ENCODE results near the gene EFS.

DNA sequence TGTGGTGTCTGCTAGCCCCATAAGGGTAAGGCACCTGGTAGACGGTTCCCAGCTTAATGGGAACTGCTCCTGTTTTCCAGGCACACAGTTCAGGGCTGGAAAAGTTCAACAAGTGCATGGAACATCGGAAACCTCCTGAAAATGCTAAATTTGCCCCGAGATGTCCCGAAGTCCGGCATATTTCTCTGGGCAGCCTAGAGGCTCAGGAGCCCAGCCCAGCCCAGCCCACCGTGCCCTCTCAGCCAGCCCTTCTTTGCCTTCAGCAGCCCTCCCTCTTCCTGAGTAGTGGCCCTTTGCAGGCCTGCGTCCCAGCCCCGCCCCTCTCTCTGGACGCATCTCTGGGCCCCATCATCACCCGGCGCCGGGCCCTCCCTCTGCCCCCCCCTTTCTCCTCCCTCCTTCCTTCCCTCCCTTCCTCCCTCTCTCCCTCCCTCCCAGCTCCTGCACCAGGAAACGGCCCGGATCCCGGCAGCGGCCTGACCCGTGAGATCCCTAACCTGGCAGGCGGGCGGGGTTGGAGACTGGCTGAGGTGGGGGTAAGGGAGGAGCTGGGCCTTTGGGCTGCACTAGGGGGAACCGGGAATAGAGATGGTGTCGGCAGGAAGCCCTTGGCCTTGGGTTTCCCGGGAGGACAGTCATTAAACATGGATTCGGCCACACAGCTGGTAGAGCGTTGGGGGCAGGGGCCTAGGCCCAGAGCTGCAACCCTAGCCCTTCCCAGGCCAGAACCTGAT lies 58.4 kb downstream of the EFS start, which contains the start of gene BCL2L2:
- TF ChIP-seq POLR2A (IDR thresholded peaks at IDR 0.05) (peak; percentile 85), POLR2AphosphoS5 (IDR thresholded peaks at IDR 0.05) (peak; percentile 75 to 85 (median 84))
- TF ChIP-seq, protein P1, sequence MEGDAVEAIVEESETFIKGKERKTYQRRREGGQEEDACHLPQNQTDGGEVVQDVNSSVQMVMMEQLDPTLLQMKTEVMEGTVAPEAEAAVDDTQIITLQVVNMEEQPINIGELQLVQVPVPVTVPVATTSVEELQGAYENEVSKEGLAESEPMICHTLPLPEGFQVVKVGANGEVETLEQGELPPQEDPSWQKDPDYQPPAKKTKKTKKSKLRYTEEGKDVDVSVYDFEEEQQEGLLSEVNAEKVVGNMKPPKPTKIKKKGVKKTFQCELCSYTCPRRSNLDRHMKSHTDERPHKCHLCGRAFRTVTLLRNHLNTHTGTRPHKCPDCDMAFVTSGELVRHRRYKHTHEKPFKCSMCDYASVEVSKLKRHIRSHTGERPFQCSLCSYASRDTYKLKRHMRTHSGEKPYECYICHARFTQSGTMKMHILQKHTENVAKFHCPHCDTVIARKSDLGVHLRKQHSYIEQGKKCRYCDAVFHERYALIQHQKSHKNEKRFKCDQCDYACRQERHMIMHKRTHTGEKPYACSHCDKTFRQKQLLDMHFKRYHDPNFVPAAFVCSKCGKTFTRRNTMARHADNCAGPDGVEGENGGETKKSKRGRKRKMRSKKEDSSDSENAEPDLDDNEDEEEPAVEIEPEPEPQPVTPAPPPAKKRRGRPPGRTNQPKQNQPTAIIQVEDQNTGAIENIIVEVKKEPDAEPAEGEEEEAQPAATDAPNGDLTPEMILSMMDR (IDR thresholded peaks at IDR 0.05): no peak

All from transverse colon (tissue), 4 donors.